Measurements from ENCODE around the gene SLC38A5.

DNA sequence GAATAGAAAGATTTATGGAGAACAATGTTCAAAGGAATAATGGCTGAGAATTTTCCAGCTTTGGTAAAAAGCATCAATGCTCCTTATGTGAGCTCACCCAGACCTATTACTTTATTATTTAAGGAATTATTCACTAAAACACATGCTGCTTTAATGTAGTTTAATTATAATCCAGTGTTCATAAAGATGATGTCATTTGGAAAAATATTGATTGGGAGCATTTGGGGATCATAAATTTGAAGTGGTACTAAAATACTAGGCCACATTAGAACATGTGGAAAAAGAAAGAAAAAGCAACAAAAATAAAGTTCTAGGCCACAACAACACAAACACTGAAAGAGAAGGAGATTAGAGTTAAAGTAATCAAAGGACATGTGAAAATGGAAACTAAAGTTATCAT, 20.0 kb downstream of the SLC38A5 start:
- TF ChIP-seq, protein P1, sequence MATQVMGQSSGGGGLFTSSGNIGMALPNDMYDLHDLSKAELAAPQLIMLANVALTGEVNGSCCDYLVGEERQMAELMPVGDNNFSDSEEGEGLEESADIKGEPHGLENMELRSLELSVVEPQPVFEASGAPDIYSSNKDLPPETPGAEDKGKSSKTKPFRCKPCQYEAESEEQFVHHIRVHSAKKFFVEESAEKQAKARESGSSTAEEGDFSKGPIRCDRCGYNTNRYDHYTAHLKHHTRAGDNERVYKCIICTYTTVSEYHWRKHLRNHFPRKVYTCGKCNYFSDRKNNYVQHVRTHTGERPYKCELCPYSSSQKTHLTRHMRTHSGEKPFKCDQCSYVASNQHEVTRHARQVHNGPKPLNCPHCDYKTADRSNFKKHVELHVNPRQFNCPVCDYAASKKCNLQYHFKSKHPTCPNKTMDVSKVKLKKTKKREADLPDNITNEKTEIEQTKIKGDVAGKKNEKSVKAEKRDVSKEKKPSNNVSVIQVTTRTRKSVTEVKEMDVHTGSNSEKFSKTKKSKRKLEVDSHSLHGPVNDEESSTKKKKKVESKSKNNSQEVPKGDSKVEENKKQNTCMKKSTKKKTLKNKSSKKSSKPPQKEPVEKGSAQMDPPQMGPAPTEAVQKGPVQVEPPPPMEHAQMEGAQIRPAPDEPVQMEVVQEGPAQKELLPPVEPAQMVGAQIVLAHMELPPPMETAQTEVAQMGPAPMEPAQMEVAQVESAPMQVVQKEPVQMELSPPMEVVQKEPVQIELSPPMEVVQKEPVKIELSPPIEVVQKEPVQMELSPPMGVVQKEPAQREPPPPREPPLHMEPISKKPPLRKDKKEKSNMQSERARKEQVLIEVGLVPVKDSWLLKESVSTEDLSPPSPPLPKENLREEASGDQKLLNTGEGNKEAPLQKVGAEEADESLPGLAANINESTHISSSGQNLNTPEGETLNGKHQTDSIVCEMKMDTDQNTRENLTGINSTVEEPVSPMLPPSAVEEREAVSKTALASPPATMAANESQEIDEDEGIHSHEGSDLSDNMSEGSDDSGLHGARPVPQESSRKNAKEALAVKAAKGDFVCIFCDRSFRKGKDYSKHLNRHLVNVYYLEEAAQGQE (IDR thresholded peaks at IDR 0.05; ENCODE audit: insufficient replicate concordance, low read depth), result no peak
- TF ChIP-seq, protein P2, sequence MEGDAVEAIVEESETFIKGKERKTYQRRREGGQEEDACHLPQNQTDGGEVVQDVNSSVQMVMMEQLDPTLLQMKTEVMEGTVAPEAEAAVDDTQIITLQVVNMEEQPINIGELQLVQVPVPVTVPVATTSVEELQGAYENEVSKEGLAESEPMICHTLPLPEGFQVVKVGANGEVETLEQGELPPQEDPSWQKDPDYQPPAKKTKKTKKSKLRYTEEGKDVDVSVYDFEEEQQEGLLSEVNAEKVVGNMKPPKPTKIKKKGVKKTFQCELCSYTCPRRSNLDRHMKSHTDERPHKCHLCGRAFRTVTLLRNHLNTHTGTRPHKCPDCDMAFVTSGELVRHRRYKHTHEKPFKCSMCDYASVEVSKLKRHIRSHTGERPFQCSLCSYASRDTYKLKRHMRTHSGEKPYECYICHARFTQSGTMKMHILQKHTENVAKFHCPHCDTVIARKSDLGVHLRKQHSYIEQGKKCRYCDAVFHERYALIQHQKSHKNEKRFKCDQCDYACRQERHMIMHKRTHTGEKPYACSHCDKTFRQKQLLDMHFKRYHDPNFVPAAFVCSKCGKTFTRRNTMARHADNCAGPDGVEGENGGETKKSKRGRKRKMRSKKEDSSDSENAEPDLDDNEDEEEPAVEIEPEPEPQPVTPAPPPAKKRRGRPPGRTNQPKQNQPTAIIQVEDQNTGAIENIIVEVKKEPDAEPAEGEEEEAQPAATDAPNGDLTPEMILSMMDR (IDR thresholded peaks at IDR 0.05; ENCODE audit: insufficient read depth, low read length), result no peak
- TF ChIP-seq POLR2AphosphoS5 (IDR thresholded peaks at IDR 0.05; ENCODE audit: low read depth) (no peak), GABPA (IDR thresholded peaks at IDR 0.05; ENCODE audit: low read depth) (no peak), SPI1 (IDR thresholded peaks at IDR 0.05; ENCODE audit: borderline replicate concordance, low read depth) (no peak)
